Activated CD8-positive, alpha-beta T cell treated with anti-CD3 and anti-CD28 coated beads for 36 hours (primary cell): Measurements from ENCODE around the gene SLC8A3. TPM values are rescaled to one million over a fixed set of nuclear protein-coding genes. Genes with fewer than 3 reads are reported as not detected.

Experiments
- ATAC-seq: fragments of 200-7000 bp; cut with Tn5 transposase; one replicate; pipeline ENCODE4 v1.10.0; 2021; ENCODE audit warnings: mild to moderate bottlenecking, moderate library complexity
- CTCF ChIA-PET: fragments of 350-600 bp; sonication (Branson Sonifier 250); formaldehyde crosslinking; loops from one replicate; lab custom pipeline; 2021; ENCODE audit warnings: antibody characterized with exemption; lab: Charles Lee
- POLR2A ChIA-PET: fragments of 350-600 bp; sonication (Branson Sonifier 250); formaldehyde crosslinking; loops from one replicate; lab custom pipeline; 2021; ENCODE audit warnings: antibody characterized with exemption; lab: Charles Lee
- DNase-seq: peaks from one replicate; pipeline ENCODE4 v3.0.0-alpha.2; 2020
- H3K27ac Mint-ChIP-seq: one replicate; pipeline ENCODE4 v1.8.0; 2021; ENCODE audit warnings: mild to moderate bottlenecking, mixed read lengths
- H3K27me3 Mint-ChIP-seq: one replicate; pipeline ENCODE4 v1.8.0; 2021; ENCODE audit warnings: mixed read lengths
- H3K36me3 Mint-ChIP-seq: one replicate; pipeline ENCODE4 v1.8.0; 2021; ENCODE audit warnings: low read depth, mixed read lengths
- H3K4me1 Mint-ChIP-seq: one replicate; pipeline ENCODE4 v1.8.0; 2021; ENCODE audit warnings: low read depth, mixed read lengths
- H3K4me3 Mint-ChIP-seq: one replicate; pipeline ENCODE4 v1.8.0; 2021; ENCODE audit warnings: mild to moderate bottlenecking, moderate library complexity, mixed read lengths
- H3K9me3 Mint-ChIP-seq: one replicate; pipeline ENCODE4 v1.8.0; 2021; ENCODE audit warnings: mixed read lengths
- CTCF ChIP-seq: fragments of 200-600 bp; IDR thresholded peaks from one replicate; pipeline ENCODE4 v1.8.0; 2022; ENCODE audit warnings: antibody characterized with exemption, mild to moderate bottlenecking
- intact Hi-C: fragments of 100-400 bp; cut with micrococcal nuclease; formaldehyde crosslinking; loops from one replicate; pipeline ENCODE4 v1.10.0; 2022
- total RNA-seq, 2 experiments: library from RNA; stranded (reverse); gene quantifications; one replicate each; pipeline ENCODE4 v1.2.3, GENCODE V29; 2021

SLC8A3 gene
- total RNA-seq, 2 experiments from 2014 or later = 0.54 TPM

- DNase-seq (no peak), ATAC-seq (no peak)
- H3K36me3 Mint-ChIP-seq = no peaks in the 10 kb centered on the region
- peaks cover 7% of the 10 kb centered on the region for H3K4me1 Mint-ChIP-seq
- H3K27me3 Mint-ChIP-seq = peaks cover 14% of the 10 kb centered on the region
- no peak overlapping the region for H3K4me3 Mint-ChIP-seq
- no peaks in the 10 kb centered on the region for H3K9me3 Mint-ChIP-seq
- no peak overlapping the region for H3K27ac Mint-ChIP-seq
- CTCF ChIA-PET = interaction anchor here (1.7 kb wide), 2 partner anchors 9 to 55 kb away, joined by 4 to 13 read pairs; no protein-coding TSS in a partner anchor
- intact Hi-C loops = no loop called here
- POLR2A ChIA-PET = interaction anchor here (1.4 kb wide), 1 partner anchor 8 kb away, joined by 3 read pairs; no protein-coding TSS in a partner anchor
- TF ChIP-seq CTCF = no peak
These were observed 170.0 kb downstream of the SLC8A3 start for GRCh38 chr14:70018713-70019211.

- DNase-seq (no peak), ATAC-seq (no peak)
- Mint-ChIP-seq H3K4me1 (peaks cover 7% of the 10 kb centered on the region), H3K27me3 (peaks cover 14% of the 10 kb centered on the region), H3K4me3 (no peak overlapping the region), H3K36me3 (no peaks in the 10 kb centered on the region), H3K9me3 (no peaks in the 10 kb centered on the region), H3K27ac (no peak overlapping the region)
- TF ChIP-seq CTCF = no peak
- ChIA-PET CTCF (interaction anchor here (0.8 to 1.7 kb wide), 3 partner anchors 10 to 55 kb away, joined by 4 to 13 read pairs (median 5); no protein-coding TSS in a partner anchor), POLR2A (no interaction called here)
- intact Hi-C loops = no loop called here
These were observed 170.5 kb downstream of the SLC8A3 start for GRCh38 chr14:70018230-70018629.

- intact Hi-C loops = no loop called here
- POLR2A ChIA-PET = interaction anchor here (0.6 kb wide), 1 partner anchor 10 kb away, joined by 3 read pairs; no protein-coding TSS in a partner anchor
- peaks cover 17% of the 10 kb centered on the region for H3K27me3 Mint-ChIP-seq
- H3K36me3 Mint-ChIP-seq = no peaks in the 10 kb centered on the region
- H3K27ac Mint-ChIP-seq = no peak overlapping the region
- H3K9me3 Mint-ChIP-seq = no peaks in the 10 kb centered on the region
- DNase-seq (no peak), ATAC-seq (no peak)
- TF ChIP-seq CTCF = no peak
- CTCF ChIA-PET = interaction anchor here (0.6 to 2.2 kb wide), 13 partner anchors 10 to 353 kb away, joined by 3 to 12 read pairs (median 3); no protein-coding TSS in a partner anchor
- H3K4me1 Mint-ChIP-seq = peaks cover 7% of the 10 kb centered on the region
- no peak overlapping the region for H3K4me3 Mint-ChIP-seq
These were observed 174.2 kb downstream of the SLC8A3 start for GRCh38 chr14:70014406-70015095.

- H3K4me3 Mint-ChIP-seq = no peak overlapping the region
- TF ChIP-seq CTCF = peak; percentile 57
- DNase-seq (peak; percentile 72), ATAC-seq (peak; percentile 69)
- no peaks in the 10 kb centered on the region for H3K9me3 Mint-ChIP-seq
- no peak overlapping the region for H3K27ac Mint-ChIP-seq
- POLR2A ChIA-PET = no interaction called here
- CTCF ChIA-PET = interaction anchor here (0.6 to 2.2 kb wide), 15 partner anchors 11 to 555 kb away, joined by 3 to 12 read pairs (median 3); no protein-coding TSS in a partner anchor
- H3K4me1 Mint-ChIP-seq = peaks cover 2% of the 10 kb centered on the region
- H3K27me3 Mint-ChIP-seq = peaks cover 14% of the 10 kb centered on the region
- no peaks in the 10 kb centered on the region for H3K36me3 Mint-ChIP-seq
- intact Hi-C loops = no loop called here
These were observed 175.4 kb downstream of the SLC8A3 start for GRCh38 chr14:70013271-70013873.
